ENCODE results near the gene PARD3.

DNA sequence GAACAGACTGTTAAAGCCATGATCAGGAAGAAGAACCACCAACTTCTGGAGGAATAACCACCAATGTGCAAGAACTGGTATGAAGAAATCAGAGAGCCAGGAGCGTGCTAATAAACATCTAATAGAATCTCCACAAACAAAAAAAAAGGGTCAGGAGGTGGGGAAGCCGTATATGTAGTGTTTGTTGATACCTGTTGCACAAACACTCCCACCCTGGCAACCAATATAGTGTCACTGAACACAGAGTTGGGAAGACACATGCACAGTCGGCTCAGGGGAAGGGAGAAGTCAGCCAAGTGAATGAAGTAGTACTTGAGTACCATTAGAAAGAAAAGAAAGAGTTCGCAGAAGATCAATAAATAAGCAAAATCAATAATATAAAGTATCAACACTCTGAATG lies 400.1 kb downstream of the PARD3 start:
- TF ChIP-seq, protein P1, sequence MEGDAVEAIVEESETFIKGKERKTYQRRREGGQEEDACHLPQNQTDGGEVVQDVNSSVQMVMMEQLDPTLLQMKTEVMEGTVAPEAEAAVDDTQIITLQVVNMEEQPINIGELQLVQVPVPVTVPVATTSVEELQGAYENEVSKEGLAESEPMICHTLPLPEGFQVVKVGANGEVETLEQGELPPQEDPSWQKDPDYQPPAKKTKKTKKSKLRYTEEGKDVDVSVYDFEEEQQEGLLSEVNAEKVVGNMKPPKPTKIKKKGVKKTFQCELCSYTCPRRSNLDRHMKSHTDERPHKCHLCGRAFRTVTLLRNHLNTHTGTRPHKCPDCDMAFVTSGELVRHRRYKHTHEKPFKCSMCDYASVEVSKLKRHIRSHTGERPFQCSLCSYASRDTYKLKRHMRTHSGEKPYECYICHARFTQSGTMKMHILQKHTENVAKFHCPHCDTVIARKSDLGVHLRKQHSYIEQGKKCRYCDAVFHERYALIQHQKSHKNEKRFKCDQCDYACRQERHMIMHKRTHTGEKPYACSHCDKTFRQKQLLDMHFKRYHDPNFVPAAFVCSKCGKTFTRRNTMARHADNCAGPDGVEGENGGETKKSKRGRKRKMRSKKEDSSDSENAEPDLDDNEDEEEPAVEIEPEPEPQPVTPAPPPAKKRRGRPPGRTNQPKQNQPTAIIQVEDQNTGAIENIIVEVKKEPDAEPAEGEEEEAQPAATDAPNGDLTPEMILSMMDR (conservative IDR thresholded peaks at IDR 0.05; ENCODE audit: low read length): no peak
- no peak for TF ChIP-seq EZH2phosphoT487 (IDR thresholded peaks at IDR 0.05; ENCODE audit: borderline replicate concordance)

Data from Loucy (cell line).